NCI-H460 (cell line): Measurements from ENCODE around the gene CWC22. TPM values are rescaled to one million over a fixed set of nuclear protein-coding genes. Genes with fewer than 3 reads are reported as not detected.
"Not testable (repeated sequence)": the region's sequence is repeated elsewhere in the genome, so short reads cannot be mapped to it uniquely, and the experiment has no call there.

ENCODE experiments used
- DNase-seq: peaks from one replicate; pipeline ENCODE4 v3.0.0-alpha.2; 2016; ENCODE audit warnings: low read depth; ENCODE audit errors: extremely low read depth
- polyA plus RNA-seq: library from polyadenylated mRNA; depleted of rRNA; stranded (reverse); fragments of >200 nt; gene quantifications from 2 replicates; pipeline ENCODE4 v1.2.3, GENCODE V29; 2014; cell fraction: nucleus; rRNA removed
- total RNA-seq: library from RNA; depleted of rRNA; stranded (reverse); fragments of >200 nt; shearing (Covaris generic); gene quantifications from 2 replicates; pipeline ENCODE4 v1.2.3, GENCODE V29; 2014; rRNA removed

The CWC22 gene
- total RNA-seq: 28.1 and 31.7 TPM in 2 replicates
- 7.4 and 17.7 TPM in 2 replicates for polyA plus RNA-seq

GRCh38 chr2:180006781-180007579 is at the start of gene CWC22:
TSS of gene CWC22 (minus strand) at chr2:180007297. CDS start at chr2:179993341, 13,956 bp downstream.
- peak; percentile 91 for DNase-seq

GRCh38 chr2:180056367-180057118 is 49.4 kb upstream of the CWC22 start:
- no peak for DNase-seq

- DNase-seq: not testable (repeated sequence)
Measured at GRCh38 chr2:180054576-180054975, 47.5 kb upstream of the CWC22 start.

- DNase-seq: no peak
Measured at GRCh38 chr2:180050246-180050645, 43.1 kb upstream of the CWC22 start.

GRCh38 chr2:180048251-180048650 is 41.2 kb upstream of the CWC22 start:
- DNase-seq: no peak

- DNase-seq: no peak
Measured at GRCh38 chr2:180046776-180047175, 39.7 kb upstream of the CWC22 start.

GRCh38 chr2:180046202-180046601 is 39.1 kb upstream of the CWC22 start:
- DNase-seq: no peak

GRCh38 chr2:180040146-180040925 is 33.2 kb upstream of the CWC22 start:
- no peak for DNase-seq

- DNase-seq: no peak
Measured at GRCh38 chr2:180038997-180039396, 31.9 kb upstream of the CWC22 start.

- no peak for DNase-seq
Measured at GRCh38 chr2:180033993-180034894, 27.1 kb upstream of the CWC22 start.

GRCh38 chr2:180029575-180029974 is 22.5 kb upstream of the CWC22 start:
- no peak for DNase-seq

GRCh38 chr2:180021850-180022249 is 14.8 kb upstream of the CWC22 start:
- DNase-seq: no peak

GRCh38 chr2:180017784-180018183 is 10.7 kb upstream of the CWC22 start:
- no peak for DNase-seq

- no peak for DNase-seq
Measured at GRCh38 chr2:180016937-180017336, 9.8 kb upstream of the CWC22 start.

GRCh38 chr2:180015951-180016709 is 9.0 kb upstream of the CWC22 start:
- DNase-seq: peak; percentile 36

GRCh38 chr2:180012523-180012922 is 5.4 kb upstream of the CWC22 start:
- peak; percentile 8 for DNase-seq

- no peak for DNase-seq
Measured at GRCh38 chr2:180010701-180011100, 3.6 kb upstream of the CWC22 start.

- DNase-seq: no peak
Measured at GRCh38 chr2:180006231-180006630, 866 bp downstream of the CWC22 start.

- DNase-seq: not testable (repeated sequence)
Measured at GRCh38 chr2:180005465-180005864, 1.6 kb downstream of the CWC22 start.
